ENCODE results near the gene MADD.

Gene MADD

DNA sequence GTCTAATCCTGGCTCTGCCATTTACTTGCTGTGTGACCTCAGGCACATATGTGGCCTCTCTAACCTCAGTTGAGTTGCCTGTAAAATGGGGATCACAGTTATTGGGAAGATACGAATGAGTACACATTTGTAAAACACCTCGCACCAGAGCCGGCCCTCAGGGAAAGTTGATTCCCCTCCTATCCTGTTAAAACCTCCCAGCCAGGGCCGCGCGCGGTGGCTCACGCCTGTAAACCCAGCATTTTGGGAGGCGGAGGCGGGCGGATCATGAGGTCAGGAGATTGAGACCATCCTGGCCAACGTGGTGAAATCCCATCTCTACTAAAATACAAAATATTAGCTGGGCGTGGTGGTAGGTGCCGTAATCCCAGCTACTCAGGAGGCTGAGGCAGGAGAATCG, 90.4 kb downstream of the MADD start:
- DNase-seq: no peak

DNA sequence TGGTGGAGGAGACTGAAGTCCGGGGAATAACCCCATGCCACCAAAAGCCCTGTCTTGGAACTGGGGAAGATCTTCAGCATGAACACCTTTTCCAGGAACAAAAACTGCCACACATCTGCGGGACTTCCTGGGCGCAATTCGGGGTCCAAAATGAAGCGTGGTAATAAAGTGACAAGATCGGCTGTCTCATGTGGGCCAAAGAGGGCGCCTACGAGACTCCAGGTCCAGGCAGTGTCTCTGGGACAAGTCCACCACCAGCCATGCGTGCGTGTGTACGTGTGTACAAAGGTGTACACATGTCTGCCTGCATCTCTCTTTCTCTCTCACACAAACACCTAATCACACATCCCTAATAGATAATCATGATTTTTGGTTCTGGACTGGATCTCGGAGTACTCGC, 91.5 kb downstream of the MADD start:
- no peak for DNase-seq

DNA sequence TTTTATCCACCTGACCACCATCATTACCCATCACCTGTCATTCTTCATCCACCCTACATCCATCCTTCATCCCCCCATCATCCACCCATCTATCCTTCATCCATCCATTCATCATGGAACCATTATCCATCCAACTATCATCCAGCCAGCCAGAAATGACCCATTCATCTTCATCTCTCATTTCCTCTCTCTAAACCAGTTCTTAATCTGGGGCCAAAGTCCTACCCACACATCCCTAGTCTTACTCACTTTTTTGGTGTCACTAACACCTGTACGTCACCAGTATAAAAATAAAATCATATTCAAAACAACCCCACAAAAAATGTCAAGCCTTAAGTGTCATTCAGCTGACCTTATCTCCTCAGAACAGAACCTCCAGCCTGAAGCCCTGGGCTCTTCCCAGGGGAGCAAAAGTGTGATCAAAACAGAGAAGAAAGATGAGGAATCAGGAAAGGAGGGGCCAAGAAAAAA, 96.1 kb downstream of the MADD start:
- DNase-seq: no peak

DNA sequence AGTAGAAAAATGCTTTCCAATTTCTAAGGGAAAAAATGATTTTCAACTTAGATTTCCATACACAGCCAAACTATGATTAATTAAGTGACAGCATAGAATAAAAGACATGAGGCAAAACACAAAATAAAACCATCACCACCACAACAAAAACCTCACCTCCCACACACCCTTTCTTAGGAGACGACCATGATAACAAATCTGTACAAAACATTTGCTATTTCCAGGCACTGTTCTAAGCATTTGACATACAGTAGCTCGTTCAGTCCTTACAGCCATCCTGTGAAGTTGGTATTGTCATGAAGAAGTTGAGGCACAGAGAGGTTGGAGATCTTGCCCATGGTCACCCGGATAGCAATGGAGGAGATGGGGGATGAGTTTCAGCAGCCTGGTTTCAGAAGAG, 99.7 kb downstream of the MADD start:
- no peak for DNase-seq

DNA sequence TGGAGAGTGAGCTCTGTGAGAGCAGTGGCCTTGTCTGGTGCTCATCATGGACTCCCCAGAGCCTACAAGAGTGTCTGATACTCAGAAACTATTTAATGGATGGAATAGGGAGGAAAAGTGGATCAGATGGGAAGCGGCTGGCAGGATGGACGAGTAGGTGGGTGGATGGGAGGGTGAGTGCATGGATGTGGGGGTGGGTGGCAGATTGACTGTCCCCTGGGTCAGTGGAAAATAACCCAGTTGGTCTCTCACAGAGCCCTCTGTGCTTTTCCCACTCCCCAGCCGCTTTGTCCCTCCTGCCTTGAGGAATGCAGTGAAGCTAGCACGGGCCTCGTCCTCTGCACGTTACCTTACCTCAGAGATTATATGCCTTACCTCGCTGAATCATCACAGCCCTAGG, 102.5 kb downstream of the MADD start:
- DNase-seq: no peak

DNA sequence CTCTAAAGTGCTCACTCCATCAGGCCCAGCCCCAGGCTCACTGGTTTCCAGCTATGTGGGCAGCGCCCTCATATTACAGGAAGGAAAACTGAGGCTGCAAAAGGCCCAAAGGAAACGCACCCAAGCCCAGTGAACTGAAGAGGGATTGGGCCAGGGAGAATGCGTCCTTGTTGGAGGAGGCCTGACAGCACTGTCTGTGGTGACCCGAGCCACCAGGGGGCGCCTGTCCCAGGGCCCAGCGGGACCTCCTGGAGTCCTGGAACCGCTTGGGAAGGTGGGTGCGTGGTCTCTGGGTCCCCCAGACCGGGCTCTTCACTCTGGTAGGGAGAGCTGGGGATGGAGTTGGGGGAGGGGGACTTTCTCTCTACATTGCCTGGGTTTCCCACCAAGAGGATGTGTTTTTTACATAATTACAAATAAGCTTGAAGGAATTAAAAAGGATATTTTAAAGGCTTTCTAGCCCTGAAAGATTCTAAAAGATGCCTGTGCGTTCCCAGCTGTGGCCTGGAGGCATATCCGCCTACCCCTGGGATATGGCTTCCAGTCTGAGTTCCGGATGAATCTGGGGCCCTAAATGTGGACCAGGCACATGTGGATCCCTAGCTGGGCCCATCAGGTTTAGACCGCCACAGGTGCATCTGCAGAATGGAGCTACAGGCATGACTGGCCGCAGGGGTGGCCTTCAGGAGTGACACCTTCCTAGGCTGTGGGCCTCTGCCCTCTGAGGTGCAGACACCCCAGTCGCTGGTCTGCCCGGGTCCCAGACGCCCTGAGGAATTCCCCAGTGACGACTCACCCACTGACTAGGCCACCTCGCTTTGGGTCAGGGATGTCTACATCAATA, 104.2 kb downstream of the MADD start:
- DNase-seq: peak; percentile 84

DNA sequence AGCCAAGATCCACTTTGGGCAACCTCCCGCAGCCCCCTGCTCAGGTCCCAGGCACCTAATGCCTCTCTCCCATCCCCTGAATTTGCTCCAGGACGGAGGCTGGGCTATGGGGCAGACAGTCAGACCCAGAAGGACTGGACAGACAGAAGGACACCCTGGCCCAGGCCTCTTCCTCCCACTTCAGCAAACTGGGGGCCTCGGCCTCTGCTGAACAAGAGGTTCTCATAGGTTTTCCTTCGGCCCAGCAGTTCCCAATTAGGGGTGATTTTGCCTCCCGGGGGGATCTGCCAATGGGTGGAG, 104.7 kb downstream of the MADD start:
- DNase-seq: no peak

DNA sequence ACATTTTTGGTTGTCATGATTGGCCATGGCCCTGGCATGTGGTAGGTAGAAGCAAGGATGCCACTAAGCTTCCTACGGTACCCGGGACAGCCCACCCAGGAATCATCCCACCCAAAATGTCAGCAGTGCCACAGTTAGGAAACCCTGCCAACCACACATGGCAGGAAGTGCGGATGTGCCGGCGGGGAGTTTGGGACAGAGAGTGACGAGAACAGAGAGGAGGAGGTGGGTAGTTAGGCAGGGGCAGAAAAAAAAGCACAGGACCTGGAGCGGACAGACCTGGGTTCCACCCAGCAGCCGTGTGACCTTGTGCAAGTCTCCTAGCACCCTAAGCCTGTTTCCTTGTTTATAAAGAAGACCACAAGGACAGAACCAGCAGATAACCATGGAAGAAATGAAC, 105.1 kb downstream of the MADD start:
- DNase-seq: no peak

DNA sequence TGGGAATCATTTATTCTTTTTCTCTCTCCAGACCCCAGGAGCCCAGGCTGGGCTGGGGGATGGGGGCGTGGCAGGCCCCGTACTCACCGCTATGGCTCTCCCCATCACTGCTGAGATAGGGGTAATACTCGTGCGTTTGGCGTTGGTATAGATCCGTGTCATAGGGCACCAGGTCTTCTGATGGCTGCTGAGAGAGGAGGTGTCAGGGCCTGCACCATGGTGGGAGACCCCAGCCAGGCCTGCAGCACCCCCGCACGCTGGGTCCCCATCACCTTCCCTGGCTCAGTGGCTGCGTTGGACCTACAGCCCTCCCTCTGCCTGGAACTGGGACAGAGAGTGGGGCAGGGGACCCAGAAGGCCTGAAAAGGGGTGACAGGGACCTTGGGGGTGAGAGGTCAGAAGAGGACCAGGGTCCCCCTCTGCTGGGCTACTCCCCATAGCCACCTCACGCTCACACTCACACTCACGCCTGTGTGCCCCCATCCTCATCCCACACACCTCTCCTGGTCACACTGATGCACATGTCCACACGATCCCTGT, 105.7 kb downstream of the MADD start:
- DNase-seq: no peak

DNA sequence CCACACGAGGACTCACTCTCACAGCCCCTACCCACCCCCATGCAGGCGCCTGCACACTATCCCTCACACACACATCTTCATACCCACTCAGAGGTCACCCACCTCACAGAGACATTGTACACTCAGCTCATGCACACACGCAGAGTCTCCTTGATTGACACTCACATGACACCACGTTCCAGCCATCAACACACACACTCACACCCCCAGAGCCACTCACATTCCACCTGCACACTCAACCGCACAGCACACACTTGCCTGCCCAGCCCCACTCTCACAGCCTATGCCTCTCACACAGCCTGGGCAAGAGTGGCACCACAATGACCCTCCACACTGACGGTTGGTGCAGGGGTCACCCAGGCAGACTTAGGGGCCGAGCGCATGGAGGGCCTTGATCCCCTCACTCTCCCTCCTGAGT, 106.2 kb downstream of the MADD start:
- DNase-seq: no peak

DNA sequence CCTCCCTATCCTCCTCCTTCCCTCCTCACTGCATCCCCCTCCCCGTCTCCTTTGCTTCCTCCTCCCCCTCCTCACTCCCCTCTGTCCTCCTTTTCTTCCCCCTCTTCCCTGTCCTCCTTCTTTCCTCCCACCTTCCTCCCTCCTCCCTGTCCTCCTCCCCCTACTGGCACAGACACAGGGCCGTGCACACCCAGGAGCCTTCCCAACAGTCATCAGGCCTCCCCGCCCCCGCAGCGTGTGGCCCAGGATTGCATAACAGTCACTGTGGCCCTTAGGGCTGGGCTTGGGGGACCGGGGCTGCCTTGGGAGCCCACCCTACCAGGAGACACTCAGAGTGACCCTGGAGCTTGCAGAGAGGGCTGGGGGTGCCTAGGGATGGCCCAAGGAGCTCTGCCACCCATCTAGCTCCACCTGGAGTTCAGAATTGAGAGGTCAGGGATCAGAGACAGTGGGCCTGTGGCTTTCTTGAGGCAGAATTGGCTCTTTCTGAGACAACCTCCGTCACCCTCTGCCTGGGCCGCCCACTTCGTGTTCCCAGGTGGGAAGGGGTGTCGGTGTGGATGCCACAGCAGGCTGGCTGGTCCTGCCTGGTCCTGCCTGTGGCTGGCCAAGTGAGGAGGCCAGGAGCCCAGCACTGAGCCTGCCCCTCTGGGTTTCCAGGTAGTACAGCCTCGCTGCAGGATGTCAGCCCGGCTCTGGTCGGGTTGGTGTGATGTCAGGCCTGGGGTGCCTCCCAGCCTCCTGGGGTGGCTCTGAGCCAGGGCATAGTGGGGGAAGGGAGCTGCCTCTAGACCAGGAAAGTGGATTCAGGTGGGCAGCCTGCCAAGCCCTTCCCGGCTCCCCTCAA, 106.8 kb downstream of the MADD start:
- DNase-seq: no peak

DNA sequence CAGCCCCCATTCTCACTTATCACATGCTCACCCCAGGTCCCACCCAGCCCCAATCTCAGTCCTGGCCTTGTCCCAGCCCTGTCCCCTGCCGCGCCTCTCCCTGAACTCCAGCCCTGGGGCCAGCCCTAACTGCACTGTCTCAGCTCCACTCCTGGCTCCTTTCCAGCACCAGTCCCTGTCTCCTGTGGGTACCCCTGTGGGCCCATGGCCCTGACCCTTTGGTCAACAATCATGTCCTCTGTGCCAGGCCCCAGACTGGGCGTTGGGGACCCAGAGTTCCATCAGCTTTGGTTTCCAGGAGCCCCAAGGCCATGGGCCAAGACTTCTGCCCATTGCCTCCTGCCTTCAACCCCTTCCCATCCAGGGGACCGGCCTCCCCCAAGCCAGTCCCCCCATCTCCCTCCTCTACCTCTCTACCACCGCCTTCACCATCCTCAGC, 107.7 kb downstream of the MADD start:
- DNase-seq: no peak

DNA sequence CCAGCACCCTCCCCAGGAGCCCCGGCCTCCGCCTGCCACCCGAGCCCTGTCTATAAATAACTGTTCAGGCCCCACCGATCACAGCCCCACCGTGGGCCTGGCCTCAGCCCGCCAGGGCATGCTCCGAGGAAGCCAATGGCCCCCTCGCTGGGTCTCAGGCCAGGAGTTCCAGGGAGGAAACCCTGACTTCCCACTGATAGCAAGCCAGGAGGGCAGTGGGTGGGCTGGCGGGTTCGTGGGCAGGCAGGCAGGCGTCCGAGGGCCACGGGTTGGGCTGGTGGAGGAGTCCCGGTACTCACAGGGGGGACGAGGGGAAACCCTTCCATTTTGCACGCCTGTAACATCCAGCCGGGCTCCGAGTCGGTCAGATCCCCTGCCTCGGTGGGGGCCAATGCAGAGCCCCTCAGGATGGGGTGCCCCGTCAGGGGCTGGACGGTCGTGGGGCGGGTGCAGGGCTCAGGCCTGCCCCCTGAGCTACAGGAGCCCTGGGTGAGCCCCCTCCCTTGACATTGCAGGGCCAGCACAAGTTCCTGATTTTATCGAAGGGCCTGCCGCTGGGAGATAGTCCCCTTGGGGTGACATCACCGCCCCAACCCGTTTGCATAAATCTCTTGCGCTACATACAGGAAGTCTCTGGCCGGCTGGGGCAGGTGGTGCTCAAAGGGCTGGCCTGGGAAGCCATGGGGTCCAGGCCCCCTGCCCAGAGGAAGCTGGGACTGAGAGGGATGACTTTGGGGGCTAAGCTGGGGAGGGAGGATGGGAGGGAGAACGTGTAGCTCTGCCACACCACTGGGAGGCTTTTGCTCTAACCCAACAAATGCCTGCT, 108.3 kb downstream of the MADD start, which contains the start of gene SPI1:
SPI1 (minus strand) TSS at position 538 of the 826 bp plus-strand sequence; CDS start at position 344, 194 bp downstream.
- DNase-seq: no peak

DNA sequence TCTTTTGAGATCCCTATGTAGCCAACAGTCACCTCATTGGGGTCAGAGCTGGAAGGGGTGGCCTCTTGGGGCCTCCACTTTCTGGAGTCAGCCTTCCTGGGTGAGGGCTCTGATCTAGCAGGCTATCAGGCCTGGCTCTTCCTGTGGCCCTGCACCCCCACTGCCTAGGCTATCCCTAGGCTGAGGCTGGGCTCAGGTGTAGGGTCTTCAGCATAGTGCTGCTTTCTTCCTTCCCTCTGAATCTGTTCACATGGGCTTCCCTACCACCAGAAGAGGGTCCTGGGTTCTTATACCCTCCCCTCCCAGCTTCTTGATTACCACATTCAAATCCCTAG, 108.9 kb downstream of the MADD start:
- no peak for DNase-seq

DNA sequence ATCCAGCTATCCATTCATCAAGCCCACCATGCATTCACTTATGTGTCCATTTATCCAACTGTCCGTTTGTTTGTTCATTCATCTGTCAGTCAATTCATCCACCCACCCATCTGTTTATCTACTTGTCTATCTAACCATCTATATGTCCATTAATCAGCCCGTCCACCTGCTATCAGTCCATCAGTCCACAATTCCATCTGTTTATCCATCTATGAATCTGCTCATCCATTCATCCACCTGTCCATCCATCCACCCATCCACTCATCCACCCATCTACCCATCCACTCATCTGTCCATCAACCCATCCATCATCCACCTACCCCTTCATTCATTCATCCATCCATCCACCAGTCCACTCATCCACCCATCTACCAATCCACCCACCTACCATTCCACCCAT, 109.4 kb downstream of the MADD start:
- no peak for DNase-seq

All from activated naive CD4-positive, alpha-beta T cell treated with anti-CD3 and anti-CD28 coated beads, Interleukin-2, amount 50 U/mL, for 16 hours (primary cell).